KOPT-K1 (cell line): ENCODE data around the gene TFDP1.

Source experiments
- H3K27ac ChIP-seq: fragments of 200-600 bp; sonication (generic); 2 replicates; pipeline ENCODE4 v1.5.1; 2016; ENCODE audit warnings: antibody characterized with exemption, mild to moderate bottlenecking, low read depth, low read length; ENCODE audit not compliant: poor library complexity, severe bottlenecking
- H3K36me3 ChIP-seq: fragments of 200-600 bp; sonication (generic); 2 replicates; pipeline ENCODE4 v1.5.1; 2017; ENCODE audit warnings: antibody characterized with exemption, mild to moderate bottlenecking, low read length, moderate library complexity; ENCODE audit not compliant: insufficient read depth
- H3K9me3 ChIP-seq: fragments of 200-600 bp; sonication (generic); 2 replicates; pipeline ENCODE4 v1.5.1; 2017; ENCODE audit warnings: antibody characterized with exemption, low read length, mild to moderate bottlenecking; ENCODE audit not compliant: insufficient read depth, poor library complexity, severe bottlenecking

TFDP1 gene

GRCh38 chr13:113545931-113546516 lies 38.5 kb upstream of the TFDP1 start:
- no peak overlapping the region for H3K27ac ChIP-seq
- peaks cover 18% of the 10 kb centered on the region; the same call in 1 of the 2 replicates for H3K36me3 ChIP-seq

GRCh38 chr13:113546571-113547237 lies 37.8 kb upstream of the TFDP1 start:
- no peak overlapping the region for H3K27ac ChIP-seq
- peaks cover 21% of the 10 kb centered on the region; the same call in 1 of the 2 replicates for H3K36me3 ChIP-seq

More at GRCh38 chr13:113545931-113546516, 38.5 kb upstream of the TFDP1 start:
- H3K9me3 ChIP-seq: peaks cover 12% of the 10 kb centered on the region

GRCh38 chr13:113547238-113547971 lies 37.1 kb upstream of the TFDP1 start:
- Histone ChIP-seq H3K27ac (no peak overlapping the region), H3K9me3 (peaks cover 3% of the 10 kb centered on the region), H3K36me3 (peaks cover 17% of the 10 kb centered on the region; the same call in 1 of the 2 replicates)

More at GRCh38 chr13:113546571-113547237, 37.8 kb upstream of the TFDP1 start:
- H3K9me3 ChIP-seq: peaks cover 7% of the 10 kb centered on the region

- peaks cover 14% of the 10 kb centered on the region; the same call in 1 of the 2 replicates for H3K36me3 ChIP-seq
- no peak overlapping the region for H3K27ac ChIP-seq
- no peaks in the 10 kb centered on the region for H3K9me3 ChIP-seq
These were observed 36.3 kb upstream of the TFDP1 start for GRCh38 chr13:113548171-113548641.

- H3K36me3 ChIP-seq: peaks cover 14% of the 10 kb centered on the region; the same call in 1 of the 2 replicates
- H3K27ac ChIP-seq: no peak overlapping the region
- H3K9me3 ChIP-seq: no peaks in the 10 kb centered on the region
These were observed 35.6 kb upstream of the TFDP1 start for GRCh38 chr13:113548778-113549621.

- H3K27ac ChIP-seq: no peak overlapping the region
- no peaks in the 10 kb centered on the region for H3K9me3 ChIP-seq
- peaks cover 14% of the 10 kb centered on the region; the same call in 1 of the 2 replicates for H3K36me3 ChIP-seq
These were observed 34.1 kb upstream of the TFDP1 start for GRCh38 chr13:113550453-113550852.

- Histone ChIP-seq H3K36me3 (peaks cover 14% of the 10 kb centered on the region; the same call in 1 of the 2 replicates), H3K9me3 (no peaks in the 10 kb centered on the region), H3K27ac (no peak overlapping the region)
These were observed 33.2 kb upstream of the TFDP1 start for GRCh38 chr13:113551081-113552000.

- peaks cover 14% of the 10 kb centered on the region; the same call in 1 of the 2 replicates for H3K36me3 ChIP-seq
- no peak overlapping the region for H3K27ac ChIP-seq
- H3K9me3 ChIP-seq: no peaks in the 10 kb centered on the region
These were observed 32.5 kb upstream of the TFDP1 start for GRCh38 chr13:113552079-113552478.

GRCh38 chr13:113552786-113553434 lies 31.6 kb upstream of the TFDP1 start:
- no peak overlapping the region for H3K27ac ChIP-seq

GRCh38 chr13:113553511-113554332 lies 30.8 kb upstream of the TFDP1 start:
- Histone ChIP-seq H3K27ac (no peak overlapping the region), H3K9me3 (no peaks in the 10 kb centered on the region), H3K36me3 (peaks cover 14% of the 10 kb centered on the region; the same call in 1 of the 2 replicates)

More at GRCh38 chr13:113552786-113553434, 31.6 kb upstream of the TFDP1 start:
- no peaks in the 10 kb centered on the region for H3K9me3 ChIP-seq
- peaks cover 14% of the 10 kb centered on the region; the same call in 1 of the 2 replicates for H3K36me3 ChIP-seq

GRCh38 chr13:113554333-113554700 lies 30.2 kb upstream of the TFDP1 start:
- no peak overlapping the region for H3K27ac ChIP-seq
- no peaks in the 10 kb centered on the region for H3K9me3 ChIP-seq
- H3K36me3 ChIP-seq: peaks cover 14% of the 10 kb centered on the region; the same call in 1 of the 2 replicates

GRCh38 chr13:113555141-113555540 lies 29.4 kb upstream of the TFDP1 start:
- Histone ChIP-seq H3K27ac (no peak overlapping the region), H3K9me3 (no peaks in the 10 kb centered on the region), H3K36me3 (peaks cover 14% of the 10 kb centered on the region; the same call in 1 of the 2 replicates)
